Measurements from ENCODE around the gene NRTN. TPM values are rescaled to one million over a fixed set of nuclear protein-coding genes. Genes with fewer than 3 reads are reported as not detected.

The NRTN gene
- total and polyA plus RNA-seq, 4 donors, result 0.23 to 3.3 (median 1.4) TPM

- Histone ChIP-seq H3K27ac (ENCODE audit: low read depth in 1 of 2, low read length in 1 of 2) (no peak overlapping the region), H3K4me1 (ENCODE audit: control insufficient read depth in 5 of 5, insufficient read depth in 5 of 5, low read length in 5 of 5) (peaks cover 0 to 5% (median 4%) of the 10 kb centered on the region in 5 donors), H3K9ac (ENCODE audit: insufficient read depth in 1 of 2, low read length in 2 of 2) (no peak overlapping the region), H3K27me3 (ENCODE audit: control insufficient read depth in 3 of 3, insufficient read depth in 3 of 3, low read length in 2 of 3) (peaks cover 0 to 8% (median 6%) of the 10 kb centered on the region in 3 donors), H3K36me3 (ENCODE audit: control insufficient read depth in 4 of 4, insufficient read depth in 4 of 4, low read length in 4 of 4) (no peaks in the 10 kb centered on the region), H3K9me3 (ENCODE audit: control insufficient read depth in 4 of 4, insufficient read depth in 3 of 4, low read length in 3 of 4) (peaks cover 0 to 4% (median 0%) of the 10 kb centered on the region in 4 donors), H3K4me3 (no peak overlapping the region)
- 14 to 15% methylated on average over 30 to 33 of the region's 33 CpGs for WGBS, 2 donors
- ATAC-seq (ENCODE audit: insufficient read depth, low FRiP score), result no peak
- no peak for TF ChIP-seq CTCF (IDR thresholded peaks at IDR 0.05; ENCODE audit: control extremely low read depth, extremely low read depth)
- peak; percentile 67 to 77 (median 69) for DNase-seq
Observed at GRCh38 chr19:5801796-5802619, 2.9 kb upstream of the NRTN start.

GRCh38 chr19:5803441-5803751 is 1.5 kb upstream of the NRTN start:
- TF ChIP-seq CTCF (IDR thresholded peaks at IDR 0.05; ENCODE audit: control extremely low read depth, extremely low read depth), result no peak
- no peak overlapping the region for H3K4me3 ChIP-seq
- 10 to 14% methylated on average over 8 of the region's 8 CpGs for WGBS, 2 donors
- no peak overlapping the region for H3K27ac ChIP-seq (ENCODE audit: low read depth in 1 of 2, low read length in 1 of 2)
- H3K36me3 ChIP-seq (ENCODE audit: control insufficient read depth in 4 of 4, insufficient read depth in 4 of 4, low read length in 4 of 4), result no peaks in the 10 kb centered on the region
- DNase-seq, result no peak
- H3K9ac ChIP-seq (ENCODE audit: insufficient read depth in 1 of 2, low read length in 2 of 2), result no peak overlapping the region
- ATAC-seq (ENCODE audit: insufficient read depth, low FRiP score), result no peak
- H3K9me3 ChIP-seq (ENCODE audit: control insufficient read depth in 4 of 4, insufficient read depth in 3 of 4, low read length in 3 of 4), result peaks cover 0 to 3% (median 0%) of the 10 kb centered on the region in 4 donors
- H3K4me1 ChIP-seq (ENCODE audit: control insufficient read depth in 5 of 5, insufficient read depth in 5 of 5, low read length in 5 of 5), result peaks cover 0 to 5% (median 4%) of the 10 kb centered on the region in 5 donors
- H3K27me3 ChIP-seq (ENCODE audit: control insufficient read depth in 3 of 3, insufficient read depth in 3 of 3, low read length in 2 of 3), result peaks cover 0 to 8% (median 6%) of the 10 kb centered on the region in 3 donors

- H3K4me3 ChIP-seq, result no peak overlapping the region
- 1 to 2% methylated on average over 50 to 54 of the region's 54 CpGs for WGBS, 2 donors
- H3K27me3 ChIP-seq (ENCODE audit: control insufficient read depth in 3 of 3, insufficient read depth in 3 of 3, low read length in 2 of 3), result peaks cover 0 to 8% (median 6%) of the 10 kb centered on the region in 3 donors
- H3K9me3 ChIP-seq (ENCODE audit: control insufficient read depth in 4 of 4, insufficient read depth in 3 of 4, low read length in 3 of 4), result peaks cover 0 to 3% (median 0%) of the 10 kb centered on the region in 4 donors
- peak; percentile 88 for ATAC-seq (ENCODE audit: insufficient read depth, low FRiP score)
- H3K4me1 ChIP-seq (ENCODE audit: control insufficient read depth in 5 of 5, insufficient read depth in 5 of 5, low read length in 5 of 5), result peaks cover 0 to 5% (median 4%) of the 10 kb centered on the region in 5 donors
- TF ChIP-seq CTCF (IDR thresholded peaks at IDR 0.05; ENCODE audit: control extremely low read depth, extremely low read depth), result peak; percentile 80
- no peak overlapping the region for H3K9ac ChIP-seq (ENCODE audit: insufficient read depth in 1 of 2, low read length in 2 of 2)
- DNase-seq, result peak; percentile 92 to 95 (median 92)
- H3K36me3 ChIP-seq (ENCODE audit: control insufficient read depth in 4 of 4, insufficient read depth in 4 of 4, low read length in 4 of 4), result no peaks in the 10 kb centered on the region
- H3K27ac ChIP-seq (ENCODE audit: low read depth in 1 of 2, low read length in 1 of 2), result no peak overlapping the region
Observed at GRCh38 chr19:5803752-5804515, 933 bp upstream of the NRTN start.
